T-helper 17 cell (primary cell): ENCODE data around the gene FOXO4. TPM values are rescaled to one million over a fixed set of nuclear protein-coding genes. Genes with fewer than 3 reads are reported as not detected.
A peak's percentile ranks its signal among the peaks of the same experiment; 100 is the strongest.
"Not testable (repeated sequence)": the region's sequence is repeated elsewhere in the genome, so short reads cannot be mapped to it uniquely, and the experiment has no call there.

Source experiments
- ATAC-seq: fragments of 150-1000 bp; cut with Tn5 transposase; 2 replicates; pipeline ENCODE4 v1.10.0; 2021; ENCODE audit warnings: mild to moderate bottlenecking, moderate library complexity
- DNase-seq, 3 donors: peaks; one replicate each; pipeline versions ENCODE4 v3.0.0 to v3.0.0-alpha.2; 2020 to 2021
- H3K9me3 ChIP-seq: one replicate; pipeline ENCODE4 v1.7.0; 2013; ENCODE audit warnings: low read length, mild to moderate bottlenecking; ENCODE audit not compliant: control insufficient read depth, poor library complexity, severe bottlenecking
- H3K27ac Mint-ChIP-seq: one replicate; pipeline ENCODE4 v1.8.0; 2022; ENCODE audit warnings: mild to moderate bottlenecking, moderate library complexity, mixed read lengths
- H3K27me3 Mint-ChIP-seq: one replicate; pipeline ENCODE4 v1.8.0; 2022; ENCODE audit warnings: mixed read lengths
- H3K36me3 Mint-ChIP-seq: one replicate; pipeline ENCODE4 v1.8.0; 2022; ENCODE audit warnings: low read depth, mixed read lengths
- H3K4me1 Mint-ChIP-seq: one replicate; pipeline ENCODE4 v1.8.0; 2022; ENCODE audit warnings: mild to moderate bottlenecking, mixed read lengths
- H3K4me3 Mint-ChIP-seq: one replicate; pipeline ENCODE4 v1.8.0; 2022; ENCODE audit warnings: mild to moderate bottlenecking, moderate library complexity, mixed read lengths
- total RNA-seq, 4 donors: library from RNA in 2 of 4; stranded (reverse) in 2 of 4; gene quantifications; one replicate each; pipeline ENCODE4 v1.2.3 and lab custom pipeline; 2022 to 2026

FOXO4 gene, protein sequence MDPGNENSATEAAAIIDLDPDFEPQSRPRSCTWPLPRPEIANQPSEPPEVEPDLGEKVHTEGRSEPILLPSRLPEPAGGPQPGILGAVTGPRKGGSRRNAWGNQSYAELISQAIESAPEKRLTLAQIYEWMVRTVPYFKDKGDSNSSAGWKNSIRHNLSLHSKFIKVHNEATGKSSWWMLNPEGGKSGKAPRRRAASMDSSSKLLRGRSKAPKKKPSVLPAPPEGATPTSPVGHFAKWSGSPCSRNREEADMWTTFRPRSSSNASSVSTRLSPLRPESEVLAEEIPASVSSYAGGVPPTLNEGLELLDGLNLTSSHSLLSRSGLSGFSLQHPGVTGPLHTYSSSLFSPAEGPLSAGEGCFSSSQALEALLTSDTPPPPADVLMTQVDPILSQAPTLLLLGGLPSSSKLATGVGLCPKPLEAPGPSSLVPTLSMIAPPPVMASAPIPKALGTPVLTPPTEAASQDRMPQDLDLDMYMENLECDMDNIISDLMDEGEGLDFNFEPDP
- total RNA-seq (10 to 100 TPM; 23.4 to 40.1 TPM), total RNA-seq (lab: John Stamatoyannopoulos, UW) (40.7 to 46.1 reads per million in 2 donors)

GRCh38 chrX:71095555-71095980 is at the start of gene FOXO4:
Gene FOXO4 (plus strand): TSS chrX:71095851. CDS start chrX:71096529, 678 bp downstream.
- H3K27ac Mint-ChIP-seq = peak within 1 kb of the TSS; percentile 88
- H3K27me3 Mint-ChIP-seq = no peaks in the 10 kb centered on the region
- peak; percentile 89 for ATAC-seq

GRCh38 chrX:71047891-71048290 is 47.8 kb upstream of the FOXO4 start:
- not testable (repeated sequence) for DNase-seq, H3K4me1 Mint-ChIP-seq, ATAC-seq, H3K9me3 ChIP-seq, H3K4me3 Mint-ChIP-seq, H3K27me3 Mint-ChIP-seq, H3K27ac Mint-ChIP-seq, H3K36me3 Mint-ChIP-seq

More at GRCh38 chrX:71095555-71095980, at the start of gene FOXO4:
- DNase-seq = peak; percentile 76 to 80 (median 77)
- peaks cover 2% of the 10 kb centered on the region for H3K36me3 Mint-ChIP-seq
- peak within 1 kb of the TSS; percentile 96 for H3K4me3 Mint-ChIP-seq
- H3K4me1 Mint-ChIP-seq = peaks cover 25% of the 10 kb centered on the region
- no peaks in the 10 kb centered on the region for H3K9me3 ChIP-seq

DNA sequence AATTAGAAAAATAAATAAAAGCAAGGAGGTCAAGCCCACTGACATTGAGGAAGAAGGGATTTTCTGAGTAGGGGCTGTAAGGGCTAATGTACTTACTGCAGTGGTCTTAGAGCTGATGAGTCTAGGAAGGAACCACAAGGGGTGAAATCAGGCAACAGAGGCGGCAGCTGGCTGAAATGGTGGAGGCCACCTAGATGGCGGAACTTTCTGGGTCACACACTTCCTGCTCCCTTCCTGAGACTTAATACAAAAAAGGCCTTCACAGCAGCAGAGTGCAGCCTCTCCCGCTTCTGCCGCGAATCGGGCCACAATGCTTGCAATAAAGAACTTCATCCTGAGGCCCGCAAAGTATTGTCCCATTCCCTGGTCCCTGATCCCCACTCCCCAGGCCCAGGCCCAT is 42.9 kb upstream of the FOXO4 start:
- Mint-ChIP-seq H3K27me3 (no peaks in the 10 kb centered on the region), H3K4me1 (peaks cover 4% of the 10 kb centered on the region), H3K27ac (no peak overlapping the region), H3K4me3 (peak overlapping the region; percentile 47), H3K36me3 (no peaks in the 10 kb centered on the region)
- ATAC-seq (no peak), DNase-seq (no peak)
- no peaks in the 10 kb centered on the region for H3K9me3 ChIP-seq

DNA sequence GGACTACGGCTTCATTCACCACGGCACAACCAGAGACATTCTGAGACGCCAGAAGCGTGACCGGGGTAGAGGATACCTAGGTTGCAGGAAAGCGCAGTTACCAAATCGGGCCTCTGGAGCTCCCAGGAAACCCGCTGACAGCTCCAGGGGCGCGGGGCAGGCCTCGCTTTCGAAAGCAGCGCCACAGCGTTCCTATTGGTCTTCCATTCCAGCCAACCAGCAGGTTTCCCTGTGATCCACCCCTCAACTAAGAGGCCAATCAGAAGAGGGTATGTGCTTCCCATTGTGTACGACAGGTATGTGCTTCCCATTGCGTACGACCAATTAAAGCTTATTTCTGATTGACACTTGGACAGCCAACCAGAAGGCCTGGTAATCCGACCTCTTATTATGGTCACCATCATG is 42.4 kb upstream of the FOXO4 start:
- no peaks in the 10 kb centered on the region for H3K27me3 Mint-ChIP-seq
- H3K4me1 Mint-ChIP-seq = peaks cover 8% of the 10 kb centered on the region
- H3K9me3 ChIP-seq = no peaks in the 10 kb centered on the region
- peak in 1 of 3 donors; percentile 8 for DNase-seq
- peak; percentile 66 for ATAC-seq
- no peak overlapping the region for H3K27ac Mint-ChIP-seq
- H3K4me3 Mint-ChIP-seq = peak overlapping the region; percentile 61
- no peaks in the 10 kb centered on the region for H3K36me3 Mint-ChIP-seq

GRCh38 chrX:71056867-71057266 is 38.8 kb upstream of the FOXO4 start:
- H3K9me3 ChIP-seq = no peaks in the 10 kb centered on the region
- Mint-ChIP-seq H3K27me3 (no peaks in the 10 kb centered on the region), H3K4me1 (peaks cover 18% of the 10 kb centered on the region), H3K36me3 (no peaks in the 10 kb centered on the region), H3K4me3 (no peak overlapping the region), H3K27ac (peak overlapping the region; percentile 54)
- DNase-seq (no peak), ATAC-seq (no peak)

- Mint-ChIP-seq H3K36me3 (no peaks in the 10 kb centered on the region), H3K27ac (peak overlapping the region; percentile 85), H3K4me1 (peaks cover 21% of the 10 kb centered on the region), H3K27me3 (no peaks in the 10 kb centered on the region), H3K4me3 (peak overlapping the region; percentile 12)
- no peaks in the 10 kb centered on the region for H3K9me3 ChIP-seq
- DNase-seq (no peak), ATAC-seq (no peak)
Measured at GRCh38 chrX:71057848-71058530, 37.7 kb upstream of the FOXO4 start.

DNA sequence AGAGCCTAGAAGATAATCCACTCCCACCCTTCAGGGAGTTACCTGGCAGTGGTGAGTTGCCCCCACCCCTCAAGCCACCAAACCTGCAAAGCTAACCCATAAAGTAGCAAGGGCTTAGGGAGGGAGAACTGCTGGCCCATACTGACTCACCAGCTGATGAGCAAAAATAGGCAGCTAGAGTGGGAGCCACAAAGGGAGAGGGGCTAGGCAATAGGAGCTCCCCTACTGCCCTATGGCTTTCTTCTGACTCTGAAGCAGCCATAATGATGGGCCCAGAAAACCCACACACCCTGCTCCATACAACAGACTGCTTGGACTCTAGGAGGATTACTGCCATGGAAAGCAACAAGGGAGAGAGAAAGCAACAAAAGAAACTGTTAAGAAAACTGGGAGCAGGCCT is 35.5 kb upstream of the FOXO4 start:
- H3K9me3 ChIP-seq = no peaks in the 10 kb centered on the region
- no peak overlapping the region for H3K4me3 Mint-ChIP-seq
- H3K27me3 Mint-ChIP-seq = no peaks in the 10 kb centered on the region
- DNase-seq (no peak), ATAC-seq (no peak)
- H3K27ac Mint-ChIP-seq = no peak overlapping the region
- no peaks in the 10 kb centered on the region for H3K36me3 Mint-ChIP-seq
- H3K4me1 Mint-ChIP-seq = peaks cover 29% of the 10 kb centered on the region

DNA sequence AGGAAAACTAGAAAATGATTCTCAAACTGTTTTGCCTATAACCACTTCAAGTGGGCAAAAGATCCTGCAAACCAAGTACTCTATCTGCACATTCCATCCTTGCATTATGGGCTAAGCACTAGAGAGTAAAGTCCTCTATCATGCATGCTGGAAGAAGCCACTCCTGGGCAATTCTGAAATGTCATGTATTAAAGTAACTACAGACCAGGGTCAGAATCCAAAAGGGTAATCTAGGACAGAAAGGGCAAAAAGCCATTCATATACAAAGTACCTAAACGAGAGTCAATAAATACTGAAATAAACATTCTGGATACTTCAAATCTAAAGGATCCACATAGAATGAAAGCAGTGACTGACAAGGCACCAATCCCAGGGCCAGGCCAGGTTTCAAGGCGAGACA is 28.6 kb upstream of the FOXO4 start:
- H3K4me3 Mint-ChIP-seq = peak overlapping the region; percentile 97
- no peaks in the 10 kb centered on the region for H3K27me3 Mint-ChIP-seq
- peaks cover 3% of the 10 kb centered on the region for H3K36me3 Mint-ChIP-seq
- no peak for DNase-seq
- peak overlapping the region; percentile 92 for H3K27ac Mint-ChIP-seq
- peaks cover 25% of the 10 kb centered on the region for H3K4me1 Mint-ChIP-seq
- H3K9me3 ChIP-seq = no peaks in the 10 kb centered on the region
- ATAC-seq = no peak

DNA sequence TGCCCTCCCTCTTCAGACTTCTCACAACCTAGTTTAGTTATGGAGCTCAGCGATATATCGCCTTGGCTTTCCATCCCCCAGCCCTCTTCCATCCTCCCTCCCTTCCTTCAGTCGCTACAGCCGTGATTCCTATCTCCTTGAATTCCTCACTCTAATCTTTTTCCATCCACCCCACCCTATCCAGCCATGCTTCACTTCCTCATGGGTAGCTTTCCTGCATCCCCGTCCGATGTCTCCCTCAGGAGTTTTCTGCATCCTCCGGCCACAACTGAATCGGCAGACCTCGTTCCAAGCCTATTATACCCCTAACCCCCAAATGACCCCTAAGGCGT is 28.0 kb upstream of the FOXO4 start:
- H3K4me1 Mint-ChIP-seq = peaks cover 24% of the 10 kb centered on the region

GRCh38 chrX:71068044-71068918 is 27.4 kb upstream of the FOXO4 start, which contains the start of gene SNX12:
Gene SNX12 (minus strand): TSS chrX:71068334. CDS start chrX:71068306, 28 bp downstream.
- ATAC-seq (peak; percentile 94), DNase-seq (peak; percentile 70 to 81 (median 76))
- no peaks in the 10 kb centered on the region for H3K9me3 ChIP-seq
- Mint-ChIP-seq H3K27me3 (no peaks in the 10 kb centered on the region), H3K4me3 (peak within 1 kb of the TSS; percentile 97), H3K4me1 (peaks cover 22% of the 10 kb centered on the region), H3K36me3 (peaks cover 3% of the 10 kb centered on the region), H3K27ac (peak within 1 kb of the TSS; percentile 92)

More for the DNA sequence above, 28.0 kb upstream of the FOXO4 start:
- Mint-ChIP-seq H3K4me3 (peak overlapping the region; percentile 97), H3K27ac (peak overlapping the region; percentile 92), H3K27me3 (no peaks in the 10 kb centered on the region), H3K36me3 (peaks cover 3% of the 10 kb centered on the region)
- no peaks in the 10 kb centered on the region for H3K9me3 ChIP-seq
- ATAC-seq = no peak
- DNase-seq = no peak

DNA sequence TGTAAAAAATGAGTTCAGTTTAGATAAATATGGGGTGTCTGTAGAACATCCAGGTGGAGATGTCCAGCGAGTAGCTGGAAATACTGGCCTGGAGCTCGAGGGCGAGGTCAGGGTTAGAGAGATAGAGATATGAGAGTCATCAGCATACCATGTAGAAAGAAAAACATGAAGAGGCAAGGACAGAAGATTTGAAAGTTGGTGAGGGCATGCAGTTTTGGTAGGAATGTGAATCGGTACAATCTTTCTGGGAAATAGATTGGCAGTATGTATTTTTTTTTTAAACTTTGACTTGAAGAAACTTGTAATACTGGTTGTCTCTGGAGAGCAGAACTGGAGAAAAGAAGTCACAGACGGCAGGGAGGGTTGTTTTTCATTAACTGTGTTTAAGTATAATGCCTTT is 25.1 kb upstream of the FOXO4 start:
- ATAC-seq (no peak), DNase-seq (no peak)
- peaks cover 3% of the 10 kb centered on the region for H3K36me3 Mint-ChIP-seq
- H3K27ac Mint-ChIP-seq = no peak overlapping the region
- peaks cover 14% of the 10 kb centered on the region for H3K4me1 Mint-ChIP-seq
- H3K27me3 Mint-ChIP-seq = peaks cover 5% of the 10 kb centered on the region
- no peaks in the 10 kb centered on the region for H3K9me3 ChIP-seq
- H3K4me3 Mint-ChIP-seq = no peak overlapping the region

DNA sequence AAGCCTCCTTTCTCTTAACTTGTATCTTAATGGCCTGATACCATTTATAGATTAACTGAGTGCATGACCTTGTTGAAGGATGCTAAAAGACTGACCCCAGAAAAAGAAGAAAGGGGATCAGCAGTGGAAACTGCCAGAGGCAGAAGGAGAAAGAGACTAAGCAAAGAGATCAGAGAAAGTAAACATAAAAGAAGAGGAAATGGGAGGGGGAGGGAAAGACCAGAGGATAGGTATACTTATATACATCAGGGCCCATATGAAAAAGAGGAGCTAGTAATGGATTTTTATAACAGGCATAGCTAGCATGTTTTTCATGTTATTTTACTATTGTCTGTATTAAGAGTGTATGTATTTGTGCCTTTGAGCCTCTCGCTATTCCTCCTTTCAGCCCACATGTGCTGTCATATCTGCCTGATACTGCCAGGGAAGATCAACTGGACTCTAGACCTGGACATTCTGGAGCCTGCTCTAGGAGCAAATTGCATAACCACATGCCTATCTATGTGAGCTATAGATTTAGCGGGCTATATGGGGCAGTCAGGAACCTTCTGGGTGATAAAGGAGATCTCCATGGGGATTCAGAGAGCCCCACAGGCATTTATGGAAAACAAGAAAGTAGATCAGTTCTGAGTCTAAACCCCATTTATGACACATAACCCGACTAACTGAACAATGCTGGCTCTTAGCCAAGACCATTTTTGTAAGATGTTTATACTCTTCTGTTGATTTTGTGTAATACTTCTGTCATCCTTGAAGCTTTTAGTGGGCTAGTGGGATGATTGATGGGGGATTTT is 14.1 kb upstream of the FOXO4 start:
- DNase-seq (no peak), ATAC-seq (no peak)
- H3K36me3 Mint-ChIP-seq = no peaks in the 10 kb centered on the region
- H3K4me1 Mint-ChIP-seq = no peaks in the 10 kb centered on the region
- no peaks in the 10 kb centered on the region for H3K9me3 ChIP-seq
- H3K27ac Mint-ChIP-seq = no peak overlapping the region
- no peak overlapping the region for H3K4me3 Mint-ChIP-seq
- no peaks in the 10 kb centered on the region for H3K27me3 Mint-ChIP-seq
